Measurements from ENCODE around the gene CIRBP. TPM values are rescaled to one million over a fixed set of nuclear protein-coding genes. Genes with fewer than 3 reads are reported as not detected.

Gene CIRBP
- total RNA-seq, 1 donor from 2014 or later = 659 TPM

DNA sequence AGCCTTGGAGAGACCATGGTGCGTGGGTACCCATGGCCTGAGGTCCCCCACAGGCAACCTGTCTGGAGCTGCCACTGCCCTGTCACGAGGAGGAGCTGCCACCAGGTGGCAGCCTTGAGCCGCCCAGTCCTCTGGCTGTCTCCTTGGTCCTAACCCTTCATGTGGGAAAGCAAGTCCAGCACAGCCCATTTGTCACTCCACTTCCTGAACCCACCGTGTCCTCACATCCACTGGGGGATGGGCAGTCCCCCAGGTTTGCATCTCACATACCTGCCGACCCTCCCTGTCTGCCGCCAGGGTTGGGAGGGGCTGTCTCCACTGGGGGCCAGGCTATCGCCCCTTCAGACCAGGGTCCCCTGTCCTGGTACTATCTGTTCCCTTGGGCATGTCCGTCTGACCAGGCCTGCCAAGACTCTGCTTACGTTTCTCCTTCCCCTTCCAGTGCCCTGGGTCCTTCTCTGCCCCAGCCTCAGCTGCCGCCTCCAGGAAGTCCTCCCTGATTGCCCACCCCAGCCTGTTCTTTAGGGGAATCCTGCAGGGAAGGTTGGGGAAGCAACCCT lies 10.7 kb downstream of the CIRBP start:
- DNase-seq (ENCODE audit: low spot score in 2 of 2, unreplicated experiment in 2 of 2) = peak; percentile 66 to 89
- peak overlapping the region; percentile 12 for H3K27ac Mint-ChIP-seq
- H3K9me3 Mint-ChIP-seq = no peaks in the 10 kb centered on the region
- peaks cover 4% of the 10 kb centered on the region for H3K36me3 Mint-ChIP-seq
- H3K27me3 Mint-ChIP-seq (ENCODE audit: low read depth) = peaks cover 6% of the 10 kb centered on the region
- TF ChIP-seq CTCF (IDR thresholded peaks at IDR 0.05; ENCODE audit: unreplicated experiment) = peak; percentile 95
- H3K4me3 Mint-ChIP-seq = peak overlapping the region; percentile 37
- H3K4me1 Mint-ChIP-seq = peaks cover 13% of the 10 kb centered on the region

GRCh38 chr19:1280636-1281568 lies 11.8 kb downstream of the CIRBP start:
- Mint-ChIP-seq H3K4me3 (no peak overlapping the region), H3K36me3 (peaks cover 4% of the 10 kb centered on the region), H3K9me3 (no peaks in the 10 kb centered on the region), H3K4me1 (peaks cover 15% of the 10 kb centered on the region), H3K27me3 (ENCODE audit: low read depth) (peaks cover 11% of the 10 kb centered on the region), H3K27ac (no peak overlapping the region)
- no peak for TF ChIP-seq CTCF (IDR thresholded peaks at IDR 0.05; ENCODE audit: unreplicated experiment)
- DNase-seq (ENCODE audit: low spot score in 2 of 2, unreplicated experiment in 2 of 2) = no peak

GRCh38 chr19:1281569-1282287 lies 12.6 kb downstream of the CIRBP start:
- Mint-ChIP-seq H3K4me3 (no peak overlapping the region), H3K27me3 (ENCODE audit: low read depth) (peaks cover 14% of the 10 kb centered on the region), H3K9me3 (no peaks in the 10 kb centered on the region), H3K36me3 (peaks cover 4% of the 10 kb centered on the region), H3K27ac (no peak overlapping the region), H3K4me1 (peaks cover 15% of the 10 kb centered on the region)
- no peak for TF ChIP-seq CTCF (IDR thresholded peaks at IDR 0.05; ENCODE audit: unreplicated experiment)
- no peak for DNase-seq (ENCODE audit: low spot score in 2 of 2, unreplicated experiment in 2 of 2)

GRCh38 chr19:1282588-1283206 lies 13.6 kb downstream of the CIRBP start:
- H3K27me3 Mint-ChIP-seq (ENCODE audit: low read depth) = peaks cover 14% of the 10 kb centered on the region
- no peak overlapping the region for H3K27ac Mint-ChIP-seq
- peaks cover 13% of the 10 kb centered on the region for H3K4me1 Mint-ChIP-seq
- no peak for TF ChIP-seq CTCF (IDR thresholded peaks at IDR 0.05; ENCODE audit: unreplicated experiment)
- no peak overlapping the region for H3K4me3 Mint-ChIP-seq
- no peaks in the 10 kb centered on the region for H3K9me3 Mint-ChIP-seq
- no peak for DNase-seq (ENCODE audit: low spot score in 2 of 2, unreplicated experiment in 2 of 2)
- H3K36me3 Mint-ChIP-seq = peaks cover 4% of the 10 kb centered on the region

DNA sequence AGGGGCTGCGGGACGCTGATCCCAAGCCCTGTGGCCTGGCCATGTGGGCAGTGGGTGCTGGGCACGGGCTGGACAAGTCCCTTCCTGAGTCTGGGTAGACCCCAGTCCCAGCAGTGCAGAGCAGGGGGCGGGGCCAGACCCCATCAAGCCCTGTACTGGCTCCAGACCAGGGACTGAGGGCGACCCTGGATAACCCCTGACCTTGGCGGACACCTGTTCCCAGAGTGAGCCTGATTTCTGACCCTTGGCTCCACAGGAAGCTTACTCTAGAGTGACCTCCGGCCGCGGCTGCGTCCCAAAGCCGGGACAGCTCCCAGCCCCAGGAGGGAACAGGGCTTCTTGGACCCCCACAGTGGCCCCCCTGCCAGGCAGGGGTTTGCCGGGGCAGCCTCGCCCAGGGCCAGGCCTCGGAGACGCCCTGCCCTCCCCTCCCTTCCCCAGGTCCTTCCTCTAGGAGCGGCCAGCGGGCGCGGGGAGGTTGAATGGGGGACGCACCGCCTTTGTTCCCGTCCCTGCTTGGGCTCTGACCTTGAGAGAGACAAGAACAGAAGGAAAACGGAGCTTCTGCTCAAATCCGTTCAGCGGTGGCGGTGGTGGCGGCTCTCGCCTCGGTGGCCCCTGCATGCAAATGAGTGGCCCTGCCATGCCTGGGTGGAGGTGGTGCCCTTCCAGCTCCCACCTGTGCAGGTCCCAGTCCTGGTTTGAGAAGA lies 14.2 kb downstream of the CIRBP start:
- H3K36me3 Mint-ChIP-seq = peaks cover 2% of the 10 kb centered on the region
- no peak overlapping the region for H3K27ac Mint-ChIP-seq
- DNase-seq (ENCODE audit: low spot score in 2 of 2, unreplicated experiment in 2 of 2) = no peak

More for the DNA sequence above, 14.2 kb downstream of the CIRBP start:
- no peak overlapping the region for H3K4me3 Mint-ChIP-seq
- peaks cover 14% of the 10 kb centered on the region for H3K27me3 Mint-ChIP-seq (ENCODE audit: low read depth)
- H3K9me3 Mint-ChIP-seq = no peaks in the 10 kb centered on the region
- peaks cover 13% of the 10 kb centered on the region for H3K4me1 Mint-ChIP-seq
- TF ChIP-seq CTCF (IDR thresholded peaks at IDR 0.05; ENCODE audit: unreplicated experiment) = no peak

Measured in mesothelial cell of epicardium (in vitro differentiated cells).